IPS DF 6.9 (cell line): ENCODE data around the gene ZG16B.

Experiments used
- DNase-seq: peaks from one replicate; pipeline ENCODE4 v3.0.0-alpha.2; 2013; ENCODE audit warnings: low read depth, low spot score
- H3K27ac ChIP-seq: one replicate; pipeline ENCODE4 v1.5.1; 2013; ENCODE audit warnings: low read length, control low read depth
- H3K27me3 ChIP-seq: 2 replicates; pipeline ENCODE4 v1.6.1; 2013; ENCODE audit warnings: mild to moderate bottlenecking, low read length; ENCODE audit not compliant: control insufficient read depth, insufficient read depth
- H3K36me3 ChIP-seq: 2 replicates; pipeline ENCODE4 v1.6.1; 2013; ENCODE audit warnings: low read length; ENCODE audit not compliant: control insufficient read depth, insufficient read depth
- H3K4me1 ChIP-seq: 2 replicates; pipeline ENCODE4 v1.6.1; 2013; ENCODE audit warnings: low read length; ENCODE audit not compliant: control insufficient read depth, insufficient read depth
- H3K4me3 ChIP-seq: 2 replicates; pipeline ENCODE4 v1.5.1; 2013; ENCODE audit warnings: mild to moderate bottlenecking, low read length
- H3K9me3 ChIP-seq: 2 replicates; pipeline ENCODE4 v1.6.1; 2013; ENCODE audit warnings: low read length, inconsistent platforms; ENCODE audit not compliant: control insufficient read depth, insufficient read depth
- WGBS: extraction: QIAGEN DNeasy Blood & Tissue Kit; methylation state at CpG from one replicate; pipeline ENCODE4 v1.1.7; 2013; ENCODE audit warnings: mixed read lengths, missing lambda C conversion rate; ENCODE audit not compliant: insufficient read length, insufficient coverage; 5-methylcytosine and 5-hydroxymethylcytosine counted together

Gene ZG16B

GRCh38 chr16:2871926-2872325, 41.8 kb downstream of the ZG16B start:
- WGBS: no CpG with 5 or more reads among the region's 6 CpGs

DNA sequence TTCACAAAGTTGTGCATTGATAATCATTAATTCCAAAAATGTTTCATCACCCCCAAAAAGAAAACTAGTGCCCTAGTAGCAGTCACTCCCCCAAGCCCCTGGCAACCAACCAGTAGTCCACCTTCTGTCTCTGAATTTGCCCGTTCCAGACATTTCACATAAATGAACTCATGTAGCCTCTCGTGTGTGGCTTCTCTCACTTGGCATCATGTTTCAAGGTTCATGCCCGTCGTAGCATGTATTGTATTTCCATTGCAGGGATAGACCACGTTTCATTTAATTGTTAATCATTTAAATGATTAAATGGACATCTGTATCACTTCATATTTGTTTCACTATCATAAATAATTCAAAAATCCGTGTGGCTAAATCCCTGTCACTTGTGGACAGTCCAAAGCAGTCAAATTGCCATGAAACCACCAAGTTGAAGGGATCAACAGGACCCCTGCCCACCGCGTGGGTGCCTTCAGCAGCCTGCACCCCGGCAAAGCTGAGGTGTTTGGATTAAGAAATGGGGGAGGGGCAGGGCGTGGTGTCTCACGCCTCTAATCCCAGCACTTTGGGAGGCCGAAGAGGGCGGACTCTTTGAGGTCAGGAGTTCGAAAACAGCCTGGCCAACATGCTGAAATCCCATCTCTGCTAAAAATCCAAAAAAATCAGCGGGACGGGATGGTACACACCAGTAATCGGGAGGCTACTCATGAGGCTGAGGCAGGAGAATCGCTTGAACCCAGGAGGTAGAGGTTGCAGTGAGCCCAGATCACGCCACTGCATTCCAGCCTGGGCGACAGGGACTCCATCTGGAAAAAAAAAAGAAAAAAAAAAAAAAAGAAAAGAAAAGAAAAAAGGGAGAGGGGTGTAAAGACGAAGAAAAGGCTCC, 44.2 kb downstream of the ZG16B start:
- Histone ChIP-seq H3K4me3 (no peak overlapping the region), H3K36me3 (no peaks in the 10 kb centered on the region), H3K4me1 (peaks cover 1% of the 10 kb centered on the region; the same call in 1 of the 2 replicates), H3K27me3 (no peaks in the 10 kb centered on the region; the same call in 1 of the 2 replicates), H3K27ac (no peak overlapping the region), H3K9me3 (no peaks in the 10 kb centered on the region)
- WGBS: no CpG with 5 or more reads among the region's 21 CpGs
- no peak for DNase-seq

More at GRCh38 chr16:2871926-2872325, 41.8 kb downstream of the ZG16B start:
- no peaks in the 10 kb centered on the region for H3K36me3 ChIP-seq
- no peaks in the 10 kb centered on the region; the same call in 1 of the 2 replicates for H3K27me3 ChIP-seq
- no peak overlapping the region for H3K27ac ChIP-seq
- no peak overlapping the region for H3K4me3 ChIP-seq
- H3K9me3 ChIP-seq: no peaks in the 10 kb centered on the region
- peaks cover 3% of the 10 kb centered on the region; the same call in 1 of the 2 replicates for H3K4me1 ChIP-seq
- DNase-seq: no peak

GRCh38 chr16:2874912-2875362, 44.8 kb downstream of the ZG16B start:
- Histone ChIP-seq H3K27ac (no peak overlapping the region), H3K27me3 (no peaks in the 10 kb centered on the region), H3K9me3 (no peaks in the 10 kb centered on the region), H3K4me1 (peaks cover 1% of the 10 kb centered on the region; the same call in 1 of the 2 replicates), H3K36me3 (no peaks in the 10 kb centered on the region), H3K4me3 (no peak overlapping the region)
- WGBS: no CpG with 5 or more reads among the region's 25 CpGs
- no peak for DNase-seq

DNA sequence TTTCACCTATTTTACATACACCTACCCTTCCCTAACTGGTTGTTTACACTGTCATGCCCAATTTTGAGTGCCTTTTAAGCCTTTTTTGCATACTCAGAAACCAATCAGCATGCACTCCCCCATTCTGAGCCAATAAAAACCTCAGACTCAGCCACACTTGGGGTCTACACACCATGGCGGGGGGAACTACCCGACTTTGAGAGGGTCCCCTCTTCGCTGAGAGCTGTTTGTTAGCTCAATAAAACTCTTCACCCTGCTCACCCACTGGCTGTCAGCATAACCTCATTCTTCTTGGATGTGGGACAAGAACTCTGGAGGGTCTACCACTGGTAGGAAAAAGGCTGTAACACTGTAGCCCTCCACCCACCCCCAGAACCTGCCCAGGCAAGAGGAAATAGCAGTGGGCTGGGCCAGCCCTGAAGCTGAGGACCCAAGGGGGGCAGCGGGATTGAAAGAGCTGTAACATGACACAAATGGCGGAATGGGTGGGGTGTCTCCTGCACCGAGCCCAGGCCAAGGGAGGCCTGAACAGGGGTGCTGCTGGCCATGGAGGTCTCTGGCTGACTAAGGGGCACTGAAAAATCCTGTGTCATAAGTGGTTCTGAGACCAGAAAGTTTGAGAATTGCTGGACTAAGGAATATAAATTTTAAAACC, 49.9 kb downstream of the ZG16B start:
- Histone ChIP-seq H3K27me3 (no peaks in the 10 kb centered on the region), H3K4me3 (no peak overlapping the region), H3K9me3 (no peaks in the 10 kb centered on the region), H3K4me1 (0 out of 2 replicates have a peak, but pooled peaks cover 2% of the 10 kb centered on the region), H3K27ac (no peak overlapping the region), H3K36me3 (no peaks in the 10 kb centered on the region)
- no CpG with 5 or more reads among the region's 6 CpGs for WGBS
- DNase-seq: no peak
